H1 (cell line): Measurements from ENCODE around the gene BPIFB2. TPM values are rescaled to one million over a fixed set of nuclear protein-coding genes. Genes with fewer than 3 reads are reported as not detected.

ENCODE experiments used
- CTCF ChIA-PET: fragments of 300-600 bp; sonication (Branson Sonifier 250); formaldehyde crosslinking; loops from one replicate; lab custom pipeline; 2021; ENCODE audit not compliant: partially characterized antibody; lab: Charles Lee
- POLR2A ChIA-PET: fragments of 300-600 bp; sonication (Branson Sonifier 250); formaldehyde crosslinking; loops from one replicate; lab custom pipeline; 2021; ENCODE audit warnings: inconsistent platforms; ENCODE audit not compliant: partially characterized antibody; lab: Charles Lee
- DNase-seq, 2 experiments: peaks; one replicate each; pipeline versions ENCODE4 v3.0.0 to v3.0.0-alpha.2; 2010 to 2022; ENCODE audit warnings: low spot score in 2 of 2, low read depth in 1 of 2, mixed read lengths in 1 of 2
- FAIRE-seq: peaks from 2 replicates; lab custom pipeline; 2011; peaks lifted over from hg19 to GRCh38; lab: Jason Lieb, UNC
- H2AFZ ChIP-seq: 2 replicates; pipeline ENCODE4 v1.8.1; 2012; ENCODE audit warnings: low read length, inconsistent platforms
- H2AK5ac ChIP-seq: 2 replicates; pipeline ENCODE4 v1.6.1; 2013; ENCODE audit warnings: low read depth, low read length
- H2BK120ac ChIP-seq: replicated peaks from 2 replicates; pipeline ENCODE3; 2013; ENCODE audit warnings: low read depth, low read length, inconsistent platforms
- H2BK12ac ChIP-seq: 2 replicates; pipeline ENCODE4 v1.6.1; 2013; ENCODE audit warnings: low read depth, low read length
- H2BK15ac ChIP-seq: 2 replicates; pipeline ENCODE4 v1.6.1; 2013; ENCODE audit warnings: low read length
- H2BK20ac ChIP-seq: 2 replicates; pipeline ENCODE4 v1.6.1; 2013; ENCODE audit warnings: low read length
- H2BK5ac ChIP-seq: 2 replicates; pipeline ENCODE4 v1.6.1; 2013; ENCODE audit warnings: low read depth, low read length
- H3K14ac ChIP-seq: 2 replicates; pipeline ENCODE4 v1.6.1; 2013; ENCODE audit warnings: inconsistent platforms; ENCODE audit not compliant: insufficient read length
- H3K18ac ChIP-seq: 2 replicates; pipeline ENCODE4 v1.6.1; 2013; ENCODE audit warnings: low read length; ENCODE audit errors: extremely low read depth
- H3K23ac ChIP-seq: 2 replicates; pipeline ENCODE4 v1.6.1; 2013; ENCODE audit warnings: inconsistent platforms; ENCODE audit not compliant: insufficient read length
- H3K23me2 ChIP-seq: 2 replicates; pipeline ENCODE4 v1.6.1; 2013; ENCODE audit warnings: low read depth, low read length
- H3K27ac ChIP-seq: 2 replicates; pipeline ENCODE4 v1.6.1; 2011; ENCODE audit warnings: low read depth, low read length, inconsistent platforms
- H3K27me3 ChIP-seq, 4 experiments: replicated peaks in 1 of 4; 1 replicate in 1 of 4; 2 replicates in 3 of 4; pipeline versions ENCODE4 v1.6.1 to v1.8.1; 2011 to 2013; ENCODE audit warnings: low read length in 3 of 4, mild to moderate bottlenecking in 3 of 4, inconsistent platforms in 2 of 4, mixed read lengths in 2 of 4, moderate library complexity in 1 of 4; ENCODE audit not compliant: control insufficient read depth in 3 of 4, insufficient read depth in 3 of 4; ENCODE audit errors: extremely low read depth in 1 of 4
- H3K36me3 ChIP-seq, 4 experiments: 2 replicates each; pipeline versions ENCODE4 v1.6.1 to v1.8.1; 2011 to 2013; ENCODE audit warnings: mild to moderate bottlenecking in 4 of 4, low read length in 3 of 4, moderate library complexity in 2 of 4, control low read depth in 1 of 4, inconsistent platforms in 1 of 4; ENCODE audit not compliant: insufficient read depth in 4 of 4, control insufficient read depth in 2 of 4
- H3K4ac ChIP-seq: replicated peaks from 2 replicates; pipeline ENCODE3; 2013; ENCODE audit warnings: low read length, low read depth, mixed read lengths, inconsistent platforms; ENCODE audit not compliant: insufficient read length
- H3K4me1 ChIP-seq, 4 experiments: replicated peaks in 1 of 4; 1 replicate in 1 of 4; 2 replicates in 3 of 4; pipeline versions ENCODE4 v1.6.1 to v1.8.1; 2011 to 2013; ENCODE audit warnings: low read length in 3 of 4, inconsistent platforms in 2 of 4, mixed read lengths in 1 of 4; ENCODE audit not compliant: insufficient read depth in 4 of 4, control insufficient read depth in 3 of 4
- H3K4me2 ChIP-seq, 2 experiments: 2 replicates each; pipeline versions ENCODE4 v1.6.1 to v1.8.1; 2011 to 2013; ENCODE audit warnings: low read depth in 2 of 2, low read length in 2 of 2, control low read depth in 1 of 2, inconsistent platforms in 1 of 2, mild to moderate bottlenecking in 1 of 2; ENCODE audit not compliant: insufficient read depth in 1 of 2
- H3K4me3 ChIP-seq, 4 experiments: fragments of 200-600, 300-600 bp in 1 of 4; sonication (generic), shearing (Covaris generic), sonication (Bioruptor Twin) in 1 of 4; 2 replicates each; pipeline versions ENCODE4 v1.5.1 to v1.8.1; 2011 to 2016; ENCODE audit warnings: low read length in 4 of 4, low read depth in 3 of 4, control low read depth in 2 of 4, inconsistent platforms in 2 of 4, mild to moderate bottlenecking in 2 of 4, mixed read lengths in 1 of 4, moderate library complexity in 1 of 4; ENCODE audit not compliant: insufficient read depth in 2 of 4; ENCODE audit errors: extremely low read depth in 1 of 4
- H3K56ac ChIP-seq: replicated peaks from 2 replicates; pipeline ENCODE3; 2013; ENCODE audit warnings: low read depth, mild to moderate bottlenecking, mixed read lengths, low read length, inconsistent platforms; ENCODE audit not compliant: insufficient read length
- H3K79me1 ChIP-seq: 2 replicates; pipeline ENCODE4 v1.6.1; 2013; ENCODE audit warnings: low read depth, low read length, control low read depth
- H3K79me2 ChIP-seq, 2 experiments: 2 replicates each; pipeline versions ENCODE4 v1.6.1 to v1.8.1; 2012 to 2013; ENCODE audit warnings: low read length in 2 of 2, mild to moderate bottlenecking in 2 of 2, inconsistent platforms in 1 of 2; ENCODE audit not compliant: insufficient read depth in 2 of 2, control insufficient read depth in 1 of 2
- H3K9ac ChIP-seq, 4 experiments: replicated peaks in 1 of 4; 1 replicate in 1 of 4; 2 replicates in 3 of 4; pipeline versions ENCODE4 v1.6.1 to v1.8.1; 2011 to 2013; ENCODE audit warnings: low read depth in 3 of 4, low read length in 3 of 4, control low read depth in 2 of 4, mild to moderate bottlenecking in 2 of 4, moderate library complexity in 2 of 4, inconsistent platforms in 1 of 4; ENCODE audit errors: extremely low read depth in 1 of 4
- H3K9me3 ChIP-seq, 2 experiments: 2 replicates each; pipeline versions ENCODE4 v1.6.1 to v1.8.1; 2012 to 2013; ENCODE audit warnings: mild to moderate bottlenecking in 2 of 2, moderate library complexity in 2 of 2, control low read depth in 1 of 2, inconsistent platforms in 1 of 2, low read depth in 1 of 2, low read length in 1 of 2, mixed read lengths in 1 of 2; ENCODE audit not compliant: insufficient read depth in 2 of 2
- H4K20me1 ChIP-seq, 2 experiments: replicated peaks in 1 of 2; 2 replicates each; pipeline versions ENCODE3 to v1.8.1; 2011 to 2013; ENCODE audit warnings: inconsistent platforms in 2 of 2, low read length in 2 of 2, mild to moderate bottlenecking in 1 of 2; ENCODE audit not compliant: insufficient read depth in 2 of 2, control insufficient read depth in 1 of 2
- H4K5ac ChIP-seq: 2 replicates; pipeline ENCODE4 v1.6.1; 2013; ENCODE audit warnings: low read length, low read depth, mixed read lengths, inconsistent platforms; ENCODE audit not compliant: insufficient read length
- H4K8ac ChIP-seq: 2 replicates; pipeline ENCODE4 v1.8.0; 2013; ENCODE audit warnings: mild to moderate bottlenecking, moderate library complexity, low read length, inconsistent platforms; ENCODE audit not compliant: insufficient read depth; ENCODE audit errors: extremely low read depth
- H4K91ac ChIP-seq: replicated peaks from 2 replicates; pipeline ENCODE3; 2013; ENCODE audit warnings: low read length, mixed read lengths, inconsistent platforms; ENCODE audit not compliant: insufficient read length
- CHD1 ChIP-seq: IDR thresholded peaks from 2 replicates; pipeline ENCODE4 v1.6.1; 2012; ENCODE audit warnings: low read depth, low read length, improper control_type of control experiment
- JUND ChIP-seq: IDR thresholded peaks from 2 replicates; pipeline ENCODE4 v1.6.1; 2011; ENCODE audit warnings: mild to moderate bottlenecking, improper control_type of control experiment, low read length
- PHF8 ChIP-seq: fragments of 200-600 bp; sonication (generic); conservative IDR thresholded peaks from 2 replicates; pipeline ENCODE4 v1.7.1; 2012; ENCODE audit warnings: low read depth, mild to moderate bottlenecking, inconsistent platforms, low read length, moderate library complexity
- RFX5 ChIP-seq: IDR thresholded peaks from 2 replicates; pipeline ENCODE4 v1.6.1; 2011; ENCODE audit warnings: low read depth, low read length, improper control_type of control experiment, borderline replicate concordance
- SAP30 ChIP-seq: fragments of 300-600 bp; sonication (generic); IDR thresholded peaks from 2 replicates; pipeline ENCODE4 v1.7.1; 2012; ENCODE audit warnings: low read length, moderate library complexity, mild to moderate bottlenecking, inconsistent platforms; ENCODE audit not compliant: insufficient read depth, insufficient replicate concordance
- TAF7 ChIP-seq: optimal IDR thresholded peaks from 2 replicates; pipeline ENCODE3; 2011; ENCODE audit warnings: low read depth, mild to moderate bottlenecking, inconsistent platforms, low read length, moderate library complexity, borderline replicate concordance
- ZNF274 ChIP-seq: IDR thresholded peaks from 2 replicates; pipeline ENCODE4 v1.7.0; 2012; ENCODE audit warnings: low read length, borderline replicate concordance; ENCODE audit errors: extremely low read depth
- WGBS, 2 experiments: shearing (Covaris generic) in 1 of 2; methylation state at CpG; one replicate each; pipeline versions ENCODE4 v1.1.6 to v1.1.7; 2013 to 2015; ENCODE audit warnings: low lambda C conversion rate in 2 of 2, mixed read lengths in 2 of 2, inconsistent platforms in 1 of 2, low coverage in 1 of 2, missing lambda C conversion rate in 1 of 2; ENCODE audit not compliant: insufficient replicate concordance in 2 of 2, insufficient coverage in 1 of 2, insufficient read length in 1 of 2; ENCODE audit errors: extremely low coverage in 1 of 2, missing lambda C conversion rate in 1 of 2; 5-methylcytosine and 5-hydroxymethylcytosine counted together
- polyA plus RNA-seq, 7 experiments: library from polyadenylated mRNA; depleted of rRNA in 3 of 7; stranded (reverse) in 5 of 7; unstranded in 2 of 7; fragments of >200 nt in 5 of 7; fragments of 200-250 nt in 2 of 7; gene quantifications; 1 replicate in 5 of 7; 2 replicates in 1 of 7; 4 replicates in 1 of 7; pipeline versions ENCODE4 v1.2.1 to v1.2.3, GENCODE V29; 2011 to 2013; ENCODE audit warnings: missing spikeins in 2 of 7, mixed read lengths in 2 of 7
- total RNA-seq: library from RNA; stranded (reverse); fragmentation: NEBNext Ultra II Directional; extraction: Animal tissue kit (Norgen Biotek cat#: 25700); gene quantifications from 2 replicates; pipeline ENCODE4 v1.2.1, GENCODE V29; 2021

The BPIFB2 gene
- total and polyA plus RNA-seq, 2 of the 8 experiments (the other 6 are each of a cell fraction or from before 2014, with no cell fraction given), result not detected

DNA sequence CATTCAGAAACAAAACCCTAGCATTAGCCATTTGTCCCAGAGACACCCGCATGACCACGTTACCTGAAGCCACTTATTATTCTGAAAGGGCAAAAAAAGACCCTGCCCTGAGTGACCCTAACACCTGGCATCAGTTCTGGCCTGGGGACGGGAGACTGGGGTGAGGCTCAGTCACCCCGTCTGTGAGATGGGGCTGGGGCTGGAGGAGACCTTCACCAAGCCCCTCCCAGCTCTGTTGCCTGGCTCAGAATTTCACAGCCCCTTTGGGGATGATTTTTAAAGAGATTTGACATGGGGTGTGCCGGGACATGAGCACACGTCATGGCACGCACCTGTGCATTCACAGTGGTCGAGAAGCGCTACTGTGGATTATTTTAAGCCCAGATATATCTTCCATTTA lies 22.6 kb downstream of the BPIFB2 start:
- Histone ChIP-seq H3K4me1 (no peaks in the 10 kb centered on the region), H4K20me1 (peaks cover 0 to 3% of the 10 kb centered on the region in 2 experiments), H4K8ac (no peak overlapping the region), H2BK15ac (no peak overlapping the region), H3K23ac (no peak overlapping the region), H3K14ac (no peak overlapping the region), H3K56ac (no peak overlapping the region), H2AFZ (no peak overlapping the region), H3K27ac (no peak overlapping the region), H4K91ac (no peak overlapping the region), H3K18ac (no peak overlapping the region), H2AK5ac (no peak overlapping the region), H3K79me2 (no peaks in the 10 kb centered on the region), H3K79me1 (no peaks in the 10 kb centered on the region), H3K23me2 (peaks cover 5% of the 10 kb centered on the region; the same call in 1 of the 2 replicates), H3K9me3 (no peaks in the 10 kb centered on the region), H3K27me3 (no peaks in the 10 kb centered on the region), H3K9ac (no peak overlapping the region), H3K4me3 (no peak overlapping the region), H2BK5ac (no peak overlapping the region), H3K36me3 (no peaks in the 10 kb centered on the region), H2BK120ac (no peak overlapping the region), H3K4me2 (no peak overlapping the region), H2BK12ac (no peak overlapping the region), H3K4ac (no peak overlapping the region), H2BK20ac (no peak overlapping the region), H4K5ac (no peak overlapping the region)
- CTCF ChIA-PET, result interaction anchor here (0.6 to 1.6 kb wide), 6 partner anchors 12 to 121 kb away, joined by 3 to 4 read pairs (median 3); partner anchors contain the start of gene SUN5
- POLR2A ChIA-PET, result no interaction called here
- FAIRE-seq (no peak), DNase-seq (no peak)
- 83% methylated on average over 9 of the region's 9 CpGs; no CpG with 5 or more reads in 1 of the 2 experiments for WGBS, 2 experiments
- TF ChIP-seq TAF7 (no peak), PHF8 (no peak), CHD1 (no peak), RFX5 (no peak), JUND (no peak), ZNF274 (no peak), SAP30 (no peak)
